ENCODE data around the gene ZDHHC11.

DNA sequence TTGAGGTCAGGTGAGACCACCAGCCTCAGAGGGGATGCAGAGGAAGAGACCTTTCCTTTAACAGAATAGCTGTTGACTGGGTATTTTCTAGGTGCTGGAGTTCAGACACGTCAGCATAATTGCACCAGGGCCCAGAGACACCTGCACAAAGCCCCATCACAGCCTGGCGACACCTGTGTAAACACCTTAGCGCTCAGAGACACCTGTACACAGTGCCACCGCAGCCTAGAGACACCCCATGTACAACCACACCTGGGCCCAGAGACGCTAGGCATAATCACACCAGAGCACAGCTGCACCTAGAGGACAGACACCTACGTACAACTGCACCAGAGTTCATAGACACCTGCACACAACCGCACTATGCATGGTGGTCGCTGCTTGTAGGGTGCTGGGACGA lies 42.9 kb upstream of the ZDHHC11 start:
- TF ChIP-seq, protein P1, sequence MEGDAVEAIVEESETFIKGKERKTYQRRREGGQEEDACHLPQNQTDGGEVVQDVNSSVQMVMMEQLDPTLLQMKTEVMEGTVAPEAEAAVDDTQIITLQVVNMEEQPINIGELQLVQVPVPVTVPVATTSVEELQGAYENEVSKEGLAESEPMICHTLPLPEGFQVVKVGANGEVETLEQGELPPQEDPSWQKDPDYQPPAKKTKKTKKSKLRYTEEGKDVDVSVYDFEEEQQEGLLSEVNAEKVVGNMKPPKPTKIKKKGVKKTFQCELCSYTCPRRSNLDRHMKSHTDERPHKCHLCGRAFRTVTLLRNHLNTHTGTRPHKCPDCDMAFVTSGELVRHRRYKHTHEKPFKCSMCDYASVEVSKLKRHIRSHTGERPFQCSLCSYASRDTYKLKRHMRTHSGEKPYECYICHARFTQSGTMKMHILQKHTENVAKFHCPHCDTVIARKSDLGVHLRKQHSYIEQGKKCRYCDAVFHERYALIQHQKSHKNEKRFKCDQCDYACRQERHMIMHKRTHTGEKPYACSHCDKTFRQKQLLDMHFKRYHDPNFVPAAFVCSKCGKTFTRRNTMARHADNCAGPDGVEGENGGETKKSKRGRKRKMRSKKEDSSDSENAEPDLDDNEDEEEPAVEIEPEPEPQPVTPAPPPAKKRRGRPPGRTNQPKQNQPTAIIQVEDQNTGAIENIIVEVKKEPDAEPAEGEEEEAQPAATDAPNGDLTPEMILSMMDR (conservative IDR thresholded peaks at IDR 0.05): no peak
- TF ChIP-seq ZFX (IDR thresholded peaks at IDR 0.05): no peak

Measured in C4-2B (cell line).